GM13976 (cell line): Measurements from ENCODE around the gene TMEM266.

Experiments
- DNase-seq: peaks from one replicate; pipeline ENCODE4 v3.0.0; 2012; ENCODE audit warnings: low spot score
- CTCF ChIP-seq: IDR thresholded peaks from 2 replicates; pipeline ENCODE4 v1.5.1; 2012; ENCODE audit warnings: borderline replicate concordance, mild to moderate bottlenecking; ENCODE audit not compliant: insufficient read depth; ENCODE audit errors: extremely low read depth, missing control alignments, control extremely low read depth
- in situ Hi-C: fragments of 300-500 bp; cut with MboI; formaldehyde crosslinking; loops from one replicate; pipeline ENCODE4 v1.12.0; 2022; ENCODE audit warnings: low sequenced_read_pairs, mixed read lengths, inconsistent platforms; ENCODE audit not compliant: unreplicated experiment

Gene TMEM266

GRCh38 chr15:76189106-76189505, 129.3 kb downstream of the TMEM266 start:
- TF ChIP-seq CTCF, result no peak
- in situ Hi-C loops, result loop anchor here (25.0 kb wide), 1 partner anchor 673 kb away; no protein-coding TSS in a partner anchor
- DNase-seq, result no peak

GRCh38 chr15:76190070-76190564, 130.3 kb downstream of the TMEM266 start:
- DNase-seq, result no peak
- no peak for TF ChIP-seq CTCF
- in situ Hi-C loops, result loop anchor here (25.0 kb wide), 1 partner anchor 672 kb away; no protein-coding TSS in a partner anchor

- DNase-seq, result peak; percentile 93
- peak; percentile 86 for TF ChIP-seq CTCF
- in situ Hi-C loops, result loop anchor here (25.0 kb wide), 1 partner anchor 671 kb away; no protein-coding TSS in a partner anchor
These were observed 131.2 kb downstream of the TMEM266 start for GRCh38 chr15:76190751-76191538.

GRCh38 chr15:76191539-76192244, 131.9 kb downstream of the TMEM266 start:
- in situ Hi-C loops, result loop anchor here (25.0 kb wide), 1 partner anchor 671 kb away; no protein-coding TSS in a partner anchor
- DNase-seq, result no peak

GRCh38 chr15:76192715-76193114, 132.9 kb downstream of the TMEM266 start:
- in situ Hi-C loops, result loop anchor here (25.0 kb wide), 1 partner anchor 670 kb away; no protein-coding TSS in a partner anchor
- no peak for DNase-seq

More at GRCh38 chr15:76191539-76192244, 131.9 kb downstream of the TMEM266 start:
- TF ChIP-seq CTCF, result no peak

More at GRCh38 chr15:76192715-76193114, 132.9 kb downstream of the TMEM266 start:
- no peak for TF ChIP-seq CTCF
